K562 (cell line): ENCODE measurements around the gene N4BP3. TPM values are rescaled to one million over a fixed set of nuclear protein-coding genes. Genes with fewer than 3 reads are reported as not detected.
A peak's percentile ranks its signal among the peaks of the same experiment; 100 is the strongest.

ENCODE experiments used
- ELF1 ChIP-seq: fragments of 200-800 bp; sonication (Bioruptor generic); IDR thresholded peaks from 2 replicates; pipeline ENCODE4 v1.6.1; 2016; ENCODE audit warnings: missing genetic modification characterization, missing compliant biosample characterization
- L3MBTL2 ChIP-seq: fragments of 450-650 bp; IDR thresholded peaks from 2 replicates; pipeline ENCODE4 v1.6.1; 2016; ENCODE audit warnings: mild to moderate bottlenecking, moderate library complexity
- NFE2 ChIP-seq: IDR thresholded peaks from 2 replicates; pipeline ENCODE4 v1.6.1; 2014; ENCODE audit warnings: antibody characterized with exemption, low read depth
- RAD51 ChIP-seq: fragments of 450-650 bp; IDR thresholded peaks from 2 replicates; pipeline ENCODE4 v1.7.1; 2016; ENCODE audit warnings: low read depth, mild to moderate bottlenecking, borderline replicate concordance
- SUPT5H ChIP-seq: fragments of 450-650 bp; IDR thresholded peaks from 2 replicates; pipeline ENCODE4 v1.6.1; 2016
- VEZF1 ChIP-seq: fragments of 200-800 bp; sonication (Bioruptor generic); IDR thresholded peaks from 2 replicates; pipeline ENCODE4 v1.6.1; 2017; ENCODE audit warnings: missing genetic modification characterization, missing compliant biosample characterization
- ZHX1 ChIP-seq: fragments of 150-350 bp; conservative IDR thresholded peaks from 2 replicates; pipeline ENCODE4 v1.6.1; 2014; ENCODE audit warnings: low read length
- ZNF436 ChIP-seq: fragments of 250-450, 450-650 bp; sonication (Bioruptor Pico); formaldehyde crosslinking; IDR thresholded peaks from 2 replicates; pipeline ENCODE4 v1.7.0; 2020; ENCODE audit warnings: mild to moderate bottlenecking
- polyA plus RNA-seq, 8 experiments: library from polyadenylated mRNA; depleted of rRNA in 4 of 8; stranded (reverse) in 5 of 8; unstranded in 3 of 8; fragments of >200 nt; fragmentation: Nextera tagmentation in 2 of 8; fragmentation: Illumina TruSeq in 1 of 8; extraction: Ambion mirVana in 2 of 8; extraction: Trizol in 1 of 8; gene quantifications; 2 replicates each; pipeline versions ENCODE4 v1.2.1 to v1.2.3, GENCODE V29; 2011 to 2014; ENCODE audit warnings: inconsistent platforms in 1 of 8, missing spikeins in 1 of 8
- total RNA-seq, 7 experiments: library from RNA; depleted of rRNA in 6 of 7; stranded (reverse); fragments of >200 nt in 6 of 7; fragmentation: Illumina TruSeq in 2 of 7; extraction: Trizol in 2 of 7; gene quantifications; 2 replicates each; pipeline versions ENCODE4 v1.2.1 to v1.2.3, GENCODE V29; 2011 to 2021; ENCODE audit warnings: low replicate concordance in 1 of 7
- TF ChIP-seq, protein P1 (sequence below): fragments of 450-650 bp; IDR thresholded peaks from 2 replicates; pipeline ENCODE4 v1.6.1; 2016; ENCODE audit warnings: mild to moderate bottlenecking, moderate library complexity

The N4BP3 gene
- total and polyA plus RNA-seq, 9 of the 15 experiments (the other 6 are each of a cell fraction or from before 2014, with no cell fraction given) = 0.06 to 7.0 (median 2.4) TPM

DNA sequence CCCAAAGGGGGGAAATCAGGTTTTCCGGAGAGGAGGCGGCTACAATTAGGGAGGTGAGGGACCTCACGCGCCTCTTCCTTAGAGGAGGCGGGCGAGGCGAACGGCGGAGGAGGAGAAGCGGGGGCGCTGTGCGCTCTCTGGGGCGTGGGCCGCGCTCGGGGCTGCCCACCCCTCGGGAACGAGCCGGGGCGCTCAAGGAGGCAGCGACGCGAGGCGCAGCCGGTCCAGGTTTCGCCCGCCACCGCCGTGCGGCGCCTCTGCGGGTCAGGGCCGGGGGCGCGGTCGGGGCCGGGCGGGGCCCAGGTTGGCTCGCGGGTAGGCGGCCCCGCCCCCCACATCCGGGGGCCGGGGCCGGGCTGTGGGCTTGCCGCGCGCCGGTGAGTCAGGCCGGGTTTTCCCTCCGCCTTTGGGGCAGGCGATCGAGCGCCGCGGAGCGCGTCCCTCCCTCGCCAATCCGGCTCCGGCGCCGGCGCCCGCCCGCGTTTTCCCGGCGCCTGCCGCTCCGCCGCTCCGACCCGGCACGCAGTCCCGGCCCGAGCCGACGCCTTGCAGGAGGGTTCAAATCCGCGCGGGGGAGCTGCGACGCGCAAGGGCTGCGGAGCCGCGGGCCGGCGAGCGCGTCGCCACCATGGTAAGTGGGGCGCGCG lies at the start of gene N4BP3 (continued):
- TF ChIP-seq, protein P1, sequence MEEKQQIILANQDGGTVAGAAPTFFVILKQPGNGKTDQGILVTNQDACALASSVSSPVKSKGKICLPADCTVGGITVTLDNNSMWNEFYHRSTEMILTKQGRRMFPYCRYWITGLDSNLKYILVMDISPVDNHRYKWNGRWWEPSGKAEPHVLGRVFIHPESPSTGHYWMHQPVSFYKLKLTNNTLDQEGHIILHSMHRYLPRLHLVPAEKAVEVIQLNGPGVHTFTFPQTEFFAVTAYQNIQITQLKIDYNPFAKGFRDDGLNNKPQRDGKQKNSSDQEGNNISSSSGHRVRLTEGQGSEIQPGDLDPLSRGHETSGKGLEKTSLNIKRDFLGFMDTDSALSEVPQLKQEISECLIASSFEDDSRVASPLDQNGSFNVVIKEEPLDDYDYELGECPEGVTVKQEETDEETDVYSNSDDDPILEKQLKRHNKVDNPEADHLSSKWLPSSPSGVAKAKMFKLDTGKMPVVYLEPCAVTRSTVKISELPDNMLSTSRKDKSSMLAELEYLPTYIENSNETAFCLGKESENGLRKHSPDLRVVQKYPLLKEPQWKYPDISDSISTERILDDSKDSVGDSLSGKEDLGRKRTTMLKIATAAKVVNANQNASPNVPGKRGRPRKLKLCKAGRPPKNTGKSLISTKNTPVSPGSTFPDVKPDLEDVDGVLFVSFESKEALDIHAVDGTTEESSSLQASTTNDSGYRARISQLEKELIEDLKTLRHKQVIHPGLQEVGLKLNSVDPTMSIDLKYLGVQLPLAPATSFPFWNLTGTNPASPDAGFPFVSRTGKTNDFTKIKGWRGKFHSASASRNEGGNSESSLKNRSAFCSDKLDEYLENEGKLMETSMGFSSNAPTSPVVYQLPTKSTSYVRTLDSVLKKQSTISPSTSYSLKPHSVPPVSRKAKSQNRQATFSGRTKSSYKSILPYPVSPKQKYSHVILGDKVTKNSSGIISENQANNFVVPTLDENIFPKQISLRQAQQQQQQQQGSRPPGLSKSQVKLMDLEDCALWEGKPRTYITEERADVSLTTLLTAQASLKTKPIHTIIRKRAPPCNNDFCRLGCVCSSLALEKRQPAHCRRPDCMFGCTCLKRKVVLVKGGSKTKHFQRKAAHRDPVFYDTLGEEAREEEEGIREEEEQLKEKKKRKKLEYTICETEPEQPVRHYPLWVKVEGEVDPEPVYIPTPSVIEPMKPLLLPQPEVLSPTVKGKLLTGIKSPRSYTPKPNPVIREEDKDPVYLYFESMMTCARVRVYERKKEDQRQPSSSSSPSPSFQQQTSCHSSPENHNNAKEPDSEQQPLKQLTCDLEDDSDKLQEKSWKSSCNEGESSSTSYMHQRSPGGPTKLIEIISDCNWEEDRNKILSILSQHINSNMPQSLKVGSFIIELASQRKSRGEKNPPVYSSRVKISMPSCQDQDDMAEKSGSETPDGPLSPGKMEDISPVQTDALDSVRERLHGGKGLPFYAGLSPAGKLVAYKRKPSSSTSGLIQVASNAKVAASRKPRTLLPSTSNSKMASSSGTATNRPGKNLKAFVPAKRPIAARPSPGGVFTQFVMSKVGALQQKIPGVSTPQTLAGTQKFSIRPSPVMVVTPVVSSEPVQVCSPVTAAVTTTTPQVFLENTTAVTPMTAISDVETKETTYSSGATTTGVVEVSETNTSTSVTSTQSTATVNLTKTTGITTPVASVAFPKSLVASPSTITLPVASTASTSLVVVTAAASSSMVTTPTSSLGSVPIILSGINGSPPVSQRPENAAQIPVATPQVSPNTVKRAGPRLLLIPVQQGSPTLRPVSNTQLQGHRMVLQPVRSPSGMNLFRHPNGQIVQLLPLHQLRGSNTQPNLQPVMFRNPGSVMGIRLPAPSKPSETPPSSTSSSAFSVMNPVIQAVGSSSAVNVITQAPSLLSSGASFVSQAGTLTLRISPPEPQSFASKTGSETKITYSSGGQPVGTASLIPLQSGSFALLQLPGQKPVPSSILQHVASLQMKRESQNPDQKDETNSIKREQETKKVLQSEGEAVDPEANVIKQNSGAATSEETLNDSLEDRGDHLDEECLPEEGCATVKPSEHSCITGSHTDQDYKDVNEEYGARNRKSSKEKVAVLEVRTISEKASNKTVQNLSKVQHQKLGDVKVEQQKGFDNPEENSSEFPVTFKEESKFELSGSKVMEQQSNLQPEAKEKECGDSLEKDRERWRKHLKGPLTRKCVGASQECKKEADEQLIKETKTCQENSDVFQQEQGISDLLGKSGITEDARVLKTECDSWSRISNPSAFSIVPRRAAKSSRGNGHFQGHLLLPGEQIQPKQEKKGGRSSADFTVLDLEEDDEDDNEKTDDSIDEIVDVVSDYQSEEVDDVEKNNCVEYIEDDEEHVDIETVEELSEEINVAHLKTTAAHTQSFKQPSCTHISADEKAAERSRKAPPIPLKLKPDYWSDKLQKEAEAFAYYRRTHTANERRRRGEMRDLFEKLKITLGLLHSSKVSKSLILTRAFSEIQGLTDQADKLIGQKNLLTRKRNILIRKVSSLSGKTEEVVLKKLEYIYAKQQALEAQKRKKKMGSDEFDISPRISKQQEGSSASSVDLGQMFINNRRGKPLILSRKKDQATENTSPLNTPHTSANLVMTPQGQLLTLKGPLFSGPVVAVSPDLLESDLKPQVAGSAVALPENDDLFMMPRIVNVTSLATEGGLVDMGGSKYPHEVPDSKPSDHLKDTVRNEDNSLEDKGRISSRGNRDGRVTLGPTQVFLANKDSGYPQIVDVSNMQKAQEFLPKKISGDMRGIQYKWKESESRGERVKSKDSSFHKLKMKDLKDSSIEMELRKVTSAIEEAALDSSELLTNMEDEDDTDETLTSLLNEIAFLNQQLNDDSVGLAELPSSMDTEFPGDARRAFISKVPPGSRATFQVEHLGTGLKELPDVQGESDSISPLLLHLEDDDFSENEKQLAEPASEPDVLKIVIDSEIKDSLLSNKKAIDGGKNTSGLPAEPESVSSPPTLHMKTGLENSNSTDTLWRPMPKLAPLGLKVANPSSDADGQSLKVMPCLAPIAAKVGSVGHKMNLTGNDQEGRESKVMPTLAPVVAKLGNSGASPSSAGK = peak; percentile 52; the same call in 1 of the 2 replicates
- TF ChIP-seq ZHX1 = no peak
- TF ChIP-seq RAD51 = no peak
- 0 out of 2 replicates have a peak, but pooled peaks have one; percentile 34 for TF ChIP-seq ELF1
- TF ChIP-seq ZNF436 (CRISPR knock-in tag) = no peak
- peak; percentile 97 for TF ChIP-seq VEZF1 (CRISPR knock-in tag)
- no peak for TF ChIP-seq NFE2
- TF ChIP-seq L3MBTL2 = peak; percentile 87
- TF ChIP-seq SUPT5H = no peak
